Stimulated activated CD8-positive, alpha-beta memory T cell treated with anti-CD3 and anti-CD28 coated beads, Interleukin-7, amount 100 ng/mL, for 4 hours (primary cell): ENCODE results near the gene LPGAT1.

Source experiments
- DNase-seq, 2 donors: peaks; one replicate each; pipeline ENCODE4 v3.0.0-alpha.2; 2020; ENCODE audit warnings: low read depth in 2 of 2

LPGAT1 gene

DNA sequence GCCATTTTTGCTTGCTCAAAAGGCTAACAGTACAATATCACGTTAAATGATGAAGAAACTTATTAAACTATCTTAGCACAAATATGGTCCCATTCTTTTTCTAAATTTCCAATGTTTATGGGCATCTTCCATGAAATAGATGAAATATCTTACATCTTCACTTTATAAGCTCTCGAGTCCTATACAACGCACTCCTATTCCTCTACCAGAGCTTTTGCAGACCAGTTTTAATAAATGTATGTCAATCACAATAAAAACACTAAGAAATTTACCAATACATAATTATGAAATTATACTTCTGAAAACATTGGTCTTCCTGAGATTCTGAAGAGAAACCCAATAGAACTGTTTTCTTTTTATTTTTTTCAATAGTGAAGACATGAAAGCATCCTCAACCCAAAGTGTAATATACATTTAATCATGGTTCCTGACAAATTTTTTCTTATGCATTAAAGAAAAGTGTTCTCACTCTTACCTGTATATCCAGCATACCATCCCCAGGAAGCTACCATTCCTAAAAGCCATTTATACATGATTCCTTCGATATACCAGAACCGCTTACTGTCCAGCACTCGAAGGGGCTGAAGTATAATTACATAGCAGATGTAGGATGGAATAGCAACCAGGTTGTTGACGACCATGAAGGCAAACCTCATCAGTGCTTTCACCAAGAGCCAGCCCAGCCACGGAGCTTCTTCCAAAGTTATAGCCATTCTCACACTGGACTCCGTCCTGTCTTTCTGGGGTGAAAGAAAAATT lies 1.8 kb downstream of the LPGAT1 start:
- no peak for DNase-seq

- DNase-seq = no peak
Measured at GRCh38 chr1:211827051-211827450, 3.5 kb downstream of the LPGAT1 start.

GRCh38 chr1:211825980-211826379 lies 4.6 kb downstream of the LPGAT1 start:
- DNase-seq = no peak

DNA sequence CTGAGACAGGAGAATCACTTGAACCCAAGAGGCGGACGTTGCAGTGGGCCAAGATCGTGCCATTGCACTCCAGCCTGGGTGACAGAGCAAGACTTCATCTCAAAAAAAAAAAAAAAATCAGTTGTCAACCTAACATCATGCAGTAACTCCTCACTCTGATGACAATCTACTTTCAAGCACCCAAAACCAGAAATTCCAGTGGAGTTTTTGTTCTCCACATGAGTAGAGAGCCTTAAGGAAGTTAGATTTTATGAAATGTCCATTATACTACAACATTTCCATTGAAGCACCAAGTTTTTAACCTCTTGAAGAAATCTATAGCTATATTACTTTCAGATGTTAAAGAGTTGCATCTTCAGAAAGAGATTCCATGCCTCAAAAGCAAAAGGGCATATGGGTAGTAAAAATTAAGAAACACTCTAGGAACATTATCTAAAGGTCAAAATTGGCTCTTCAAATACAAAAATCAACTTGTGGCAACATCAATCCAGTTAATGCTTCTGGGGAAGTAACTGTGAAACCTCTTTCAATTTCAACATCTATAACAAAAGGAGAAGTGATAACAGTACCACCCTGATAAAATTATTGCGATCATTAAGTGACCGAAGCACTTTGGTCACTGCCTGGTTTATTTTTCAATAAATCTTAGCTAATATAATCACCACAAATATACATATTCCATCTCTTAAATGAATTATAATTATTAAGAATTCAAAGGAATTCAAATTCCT lies 7.7 kb downstream of the LPGAT1 start:
- no peak for DNase-seq

DNA sequence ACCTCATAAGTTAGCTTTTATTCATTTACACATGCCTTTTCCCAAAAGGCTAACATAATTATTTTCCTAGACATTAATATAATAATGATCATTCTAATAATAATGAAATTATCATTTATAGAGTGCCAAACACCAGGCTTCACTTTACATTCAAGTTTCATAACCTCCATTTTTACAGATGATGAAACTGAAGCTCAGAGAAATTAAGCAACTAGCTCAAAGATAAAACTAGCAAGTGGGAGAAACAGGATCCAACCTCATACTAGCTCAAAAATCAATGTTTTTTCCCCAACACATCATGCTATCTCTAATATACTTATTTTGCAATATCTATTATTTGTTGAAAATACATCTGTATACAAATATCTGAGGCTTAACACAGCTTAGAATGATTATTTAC lies 14.0 kb downstream of the LPGAT1 start:
- no peak for DNase-seq

GRCh38 chr1:211814313-211814712 lies 16.2 kb downstream of the LPGAT1 start:
- no peak for DNase-seq

- DNase-seq = no peak
Measured at GRCh38 chr1:211813590-211813989, 17.0 kb downstream of the LPGAT1 start.

DNA sequence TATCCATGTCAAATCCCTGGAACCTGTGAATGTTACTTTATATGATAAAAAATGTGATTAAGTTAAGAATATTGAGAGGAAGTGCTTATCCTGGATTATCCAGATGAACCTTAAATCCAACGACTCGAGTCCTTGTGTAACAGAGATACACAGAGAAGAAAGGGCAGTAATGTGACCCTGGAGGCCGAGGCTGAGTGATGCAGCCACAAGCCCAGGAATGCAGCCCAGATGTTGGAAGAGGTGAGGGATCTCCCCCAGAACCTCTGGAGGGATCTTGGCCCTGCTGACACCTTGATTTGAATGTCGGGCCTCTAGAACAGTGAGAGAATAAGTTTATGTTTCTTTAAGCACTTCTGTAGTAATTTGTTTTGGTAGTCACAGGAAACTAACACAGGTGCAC lies 18.0 kb downstream of the LPGAT1 start:
- no peak for DNase-seq

- DNase-seq = no peak
Measured at GRCh38 chr1:211811848-211812247, 18.7 kb downstream of the LPGAT1 start.

DNA sequence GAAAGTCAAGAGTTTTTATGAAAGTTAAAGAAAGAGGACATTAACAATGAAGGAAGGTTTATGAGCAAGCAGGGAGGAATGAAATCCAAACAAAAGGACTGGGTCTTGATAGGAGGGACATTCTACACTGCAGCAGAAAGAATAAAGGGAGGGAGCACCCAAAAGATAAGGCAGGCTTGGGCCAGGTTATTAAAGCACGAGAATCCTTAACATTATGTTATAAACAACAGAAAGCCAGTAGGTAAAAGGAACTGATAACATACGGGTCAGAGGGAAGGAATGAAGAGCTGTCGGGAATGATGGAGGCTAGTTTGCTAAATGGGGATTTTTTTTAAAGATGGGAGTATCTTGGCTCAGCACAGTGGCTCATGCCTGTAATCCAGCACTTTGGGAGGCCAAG lies 19.4 kb downstream of the LPGAT1 start:
- no peak for DNase-seq

DNA sequence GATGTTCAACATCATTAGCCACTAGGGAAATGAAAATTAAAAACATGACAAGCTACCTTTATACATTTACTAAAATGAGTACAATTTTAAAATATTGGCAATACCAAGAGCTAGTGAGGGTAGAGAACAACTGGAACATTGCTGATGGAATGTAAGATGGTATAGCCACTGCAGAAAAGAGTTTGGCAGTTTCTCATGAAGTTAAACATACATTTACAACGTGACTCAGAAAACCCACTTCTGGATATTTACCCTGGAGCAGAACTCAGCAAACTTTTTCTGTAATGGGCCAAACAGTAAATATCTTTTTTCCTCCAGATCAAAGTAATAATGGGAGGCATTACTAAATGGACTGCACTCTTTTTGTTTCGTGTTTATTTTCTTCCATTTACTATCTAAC lies 22.1 kb downstream of the LPGAT1 start:
- no peak for DNase-seq

DNA sequence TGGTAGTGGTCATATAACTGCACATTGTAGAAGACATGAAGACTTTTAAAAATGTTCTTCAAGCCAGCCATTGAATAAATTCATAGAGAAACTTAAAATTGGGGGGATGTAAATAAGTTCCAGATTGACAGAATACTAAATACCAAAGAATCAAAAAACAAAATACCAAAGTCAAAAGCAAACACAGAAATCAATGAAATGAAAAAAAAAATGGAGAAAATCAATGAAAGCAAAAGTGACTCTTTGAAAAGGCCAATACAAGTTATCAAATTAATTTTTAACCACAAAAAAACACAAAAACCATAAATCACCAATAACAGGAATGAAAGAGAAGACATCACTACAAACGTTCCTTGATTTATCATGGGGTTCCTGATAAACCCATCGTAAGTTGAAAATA lies 25.6 kb downstream of the LPGAT1 start:
- no peak for DNase-seq

DNA sequence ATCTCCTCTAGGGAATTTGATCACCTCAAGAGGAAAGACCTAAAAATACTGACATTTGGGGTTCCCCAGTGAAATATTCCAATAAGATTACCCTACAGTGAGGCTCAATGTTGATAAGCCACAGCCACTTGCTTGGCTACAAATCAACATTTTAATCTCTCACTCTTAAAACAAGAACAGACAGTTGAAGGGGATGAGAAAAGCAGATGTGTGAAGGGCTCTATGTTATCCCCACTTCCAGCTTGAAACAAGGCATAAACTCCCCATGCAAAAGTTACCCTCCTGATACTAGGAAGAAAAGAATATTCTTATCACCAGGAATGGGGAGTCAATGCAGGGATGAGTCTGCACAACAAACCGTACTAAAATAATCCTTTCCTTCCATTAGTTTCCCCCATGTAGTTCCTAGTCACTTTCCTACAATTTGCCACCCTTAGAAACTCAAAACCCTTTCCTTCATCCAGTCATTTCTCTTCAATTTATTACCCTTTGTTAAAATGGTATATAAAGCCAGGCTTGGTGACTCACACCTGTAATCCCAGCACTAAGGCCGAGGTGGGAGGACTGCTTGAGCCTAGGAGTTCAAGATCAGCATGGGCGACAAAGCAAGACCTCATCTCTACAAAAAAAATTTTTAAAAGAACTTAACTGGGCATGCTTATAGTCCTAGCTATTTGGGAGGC lies 29.5 kb downstream of the LPGAT1 start:
- no peak for DNase-seq

- no peak for DNase-seq
Measured at GRCh38 chr1:211797994-211798393, 32.6 kb downstream of the LPGAT1 start.

- no peak for DNase-seq
Measured at GRCh38 chr1:211791979-211792378, 38.6 kb downstream of the LPGAT1 start.

GRCh38 chr1:211789641-211790464 lies 40.7 kb downstream of the LPGAT1 start:
- no peak for DNase-seq

- no peak for DNase-seq
Measured at GRCh38 chr1:211788626-211789025, 41.9 kb downstream of the LPGAT1 start.

GRCh38 chr1:211783897-211784296 lies 46.7 kb downstream of the LPGAT1 start:
- DNase-seq = no peak

- DNase-seq = no peak
Measured at GRCh38 chr1:211783266-211783665, 47.3 kb downstream of the LPGAT1 start.

- DNase-seq = no peak
Measured at GRCh38 chr1:211781260-211781659, 49.3 kb downstream of the LPGAT1 start.

- no peak for DNase-seq
Measured at GRCh38 chr1:211775170-211775569, 55.4 kb downstream of the LPGAT1 start.

- no peak for DNase-seq
Measured at GRCh38 chr1:211764701-211765100, 65.9 kb downstream of the LPGAT1 start.
